ENCODE measurements around the gene RAB33B.

Gene RAB33B

DNA sequence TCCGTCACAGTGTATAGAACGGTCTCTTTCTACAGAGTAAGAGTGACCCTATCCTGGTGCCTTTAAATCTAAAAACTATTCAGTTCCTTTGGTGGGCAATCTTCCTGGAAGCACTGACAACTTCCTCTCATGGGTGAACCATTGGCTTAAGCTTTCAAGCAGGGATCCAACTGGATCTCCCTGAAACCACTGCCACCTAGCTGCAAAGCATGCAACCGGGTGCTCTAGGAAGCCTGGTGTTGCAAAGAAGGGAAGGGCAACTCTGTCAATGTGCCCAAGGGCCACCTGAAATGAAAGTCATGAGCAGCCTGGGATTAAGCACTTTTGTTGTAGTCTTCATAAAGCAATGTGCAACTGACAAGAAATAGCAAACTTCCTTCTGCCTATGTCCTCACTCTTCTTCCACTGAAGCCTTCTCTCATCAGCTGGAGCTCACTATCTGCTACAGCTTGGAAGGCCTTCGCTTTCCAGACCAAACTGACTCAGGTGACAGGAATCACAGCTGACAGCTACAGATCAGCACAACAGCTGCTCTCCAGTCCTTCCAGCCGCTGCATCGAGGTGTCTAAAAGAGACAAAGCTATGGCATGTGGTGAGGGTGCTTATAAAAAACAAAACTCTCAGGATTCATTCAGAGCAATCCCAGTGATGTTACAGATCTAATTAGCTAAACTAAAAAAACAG lies 55.9 kb downstream of the RAB33B start:
- no peak for ATAC-seq

DNA sequence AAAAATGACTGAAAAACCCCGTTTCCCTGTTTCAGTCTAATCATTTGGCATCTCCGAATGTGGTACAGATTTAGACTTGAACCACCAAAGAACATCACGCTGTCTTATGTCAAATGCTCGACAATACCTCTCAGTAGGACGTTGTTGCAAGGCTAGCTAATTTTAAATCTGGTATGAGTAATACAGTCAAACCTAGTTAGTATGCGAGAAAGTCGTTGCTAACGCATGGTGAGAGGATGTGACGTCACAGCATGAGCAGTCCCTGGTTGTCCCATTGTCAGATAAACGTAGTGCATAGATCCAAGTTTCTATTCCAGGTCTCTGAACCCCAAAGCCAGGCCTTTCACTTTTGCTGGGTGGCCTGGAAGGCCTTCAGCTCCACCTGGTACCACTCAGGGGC lies 57.4 kb downstream of the RAB33B start:
- peak; percentile 60 to 84 for ATAC-seq

DNA sequence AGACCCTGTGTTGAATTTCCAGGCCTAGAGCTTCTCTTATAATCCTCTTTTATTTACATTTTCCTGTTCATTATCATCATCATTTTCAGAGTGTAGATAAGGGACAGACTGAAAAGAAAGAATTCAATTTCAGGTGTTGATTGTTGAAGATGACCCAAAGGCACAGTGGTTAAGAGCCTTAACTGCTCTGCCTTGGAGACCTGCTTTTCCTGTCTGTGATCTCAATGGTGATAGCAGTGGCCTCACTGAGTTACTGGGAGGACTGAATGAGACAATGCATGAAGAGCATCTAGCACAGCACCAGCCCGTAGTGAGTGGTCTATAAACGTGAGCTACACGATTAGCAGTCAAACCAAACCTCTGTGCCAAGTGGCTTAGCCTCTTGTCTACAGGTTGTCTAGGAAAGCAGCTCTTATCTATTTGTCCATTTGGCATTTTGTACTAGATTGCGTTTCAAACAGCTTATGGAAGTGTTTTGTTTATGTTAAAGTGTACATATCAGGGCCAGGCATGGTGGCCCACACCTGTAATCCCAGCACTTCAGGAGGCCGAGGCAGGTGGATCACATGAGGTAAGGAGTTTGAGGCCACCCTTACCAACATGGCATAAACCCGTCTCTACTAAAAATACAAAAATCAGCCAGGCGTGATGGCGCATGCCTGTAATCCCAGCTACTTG lies 60.6 kb downstream of the RAB33B start:
- ATAC-seq = no peak

DNA sequence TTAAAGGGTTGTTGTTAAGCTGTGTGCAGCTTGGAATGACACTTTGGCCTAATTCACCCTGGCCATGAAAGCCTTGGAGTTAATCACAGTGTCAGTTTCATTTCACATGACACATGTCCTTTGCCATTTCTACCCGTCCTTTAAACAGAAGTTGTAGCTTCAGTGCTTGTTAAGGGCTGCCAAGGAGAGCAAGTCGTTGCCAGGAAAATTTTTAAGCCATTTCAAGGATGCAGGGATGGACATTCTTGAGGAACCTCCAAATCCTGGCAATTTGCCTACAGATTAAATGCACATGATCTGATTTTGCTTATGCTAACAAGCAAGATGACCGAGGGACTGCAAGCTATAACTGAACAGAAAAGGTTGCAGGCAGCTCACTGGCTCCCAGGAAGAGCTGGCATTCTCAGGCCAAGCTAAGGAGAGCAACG lies 61.6 kb downstream of the RAB33B start:
- ATAC-seq = no peak

DNA sequence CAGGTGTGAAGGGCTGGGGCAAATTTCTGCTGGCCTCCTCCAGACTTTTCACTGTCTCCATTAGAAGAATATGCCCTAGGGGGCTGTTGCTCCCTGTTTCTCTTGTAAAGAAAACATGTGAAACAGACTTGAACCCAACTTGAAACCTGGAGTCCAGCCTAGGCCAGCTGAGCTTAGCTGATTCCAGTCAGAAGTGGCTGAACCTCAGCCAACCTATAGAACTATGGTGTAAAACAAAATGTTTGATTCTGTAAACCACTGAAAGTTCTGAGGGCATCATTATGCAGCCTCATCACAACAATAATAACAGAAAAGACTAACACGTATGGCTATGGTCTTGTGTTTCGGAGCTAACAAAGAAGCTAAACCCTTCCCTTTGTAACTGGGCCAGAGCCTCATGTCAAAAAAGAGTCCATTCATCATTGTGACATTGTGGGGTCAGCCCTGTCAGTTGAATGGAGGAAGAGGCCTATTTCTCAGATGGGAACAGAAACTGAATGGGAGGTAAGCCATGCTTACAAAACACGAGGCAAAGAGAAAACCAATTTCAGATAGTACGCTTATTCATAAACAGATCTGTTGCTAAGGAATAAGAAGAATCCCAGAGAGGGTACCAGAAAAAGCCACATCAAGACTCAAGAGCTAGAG lies 68.0 kb downstream of the RAB33B start:
- no peak for ATAC-seq

DNA sequence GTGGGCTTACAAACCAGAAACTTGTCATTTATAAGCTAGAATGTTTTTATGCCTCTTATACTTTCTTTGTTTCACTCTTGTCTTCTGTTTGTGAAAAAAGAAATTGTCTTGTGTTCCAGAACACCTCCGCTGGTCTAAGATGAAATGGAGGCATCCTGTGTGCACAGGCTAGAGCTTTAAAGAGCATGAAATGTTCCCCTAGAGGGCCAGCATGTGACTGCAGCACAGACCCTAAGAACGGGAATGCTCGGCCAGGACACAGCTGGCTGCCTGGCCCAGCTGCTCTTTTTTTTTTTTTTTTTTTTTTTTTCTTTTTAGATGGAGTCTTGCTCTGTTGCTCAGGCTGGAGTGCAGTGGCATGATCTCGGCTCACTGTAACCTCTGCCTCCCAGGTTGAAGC lies 68.5 kb downstream of the RAB33B start:
- no peak for ATAC-seq

DNA sequence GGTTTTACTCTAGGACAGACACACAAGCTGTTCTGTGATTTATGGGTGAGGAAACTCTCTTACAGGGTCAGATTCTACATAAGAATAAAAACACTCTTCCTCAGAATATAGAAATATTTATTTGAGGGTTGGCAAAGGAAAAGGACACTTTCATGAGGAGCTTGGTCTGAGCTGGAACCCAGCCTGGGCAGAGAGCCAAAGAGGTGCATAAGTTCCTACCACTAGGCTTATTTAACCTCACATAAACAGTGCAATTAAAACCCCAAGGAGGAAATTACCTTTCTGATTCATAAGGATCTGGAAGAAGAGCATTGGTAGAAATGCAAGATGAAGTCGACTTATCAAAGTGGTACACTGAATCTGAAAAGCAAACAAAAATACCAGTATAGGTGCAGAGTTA lies 69.2 kb downstream of the RAB33B start:
- ATAC-seq = no peak

DNA sequence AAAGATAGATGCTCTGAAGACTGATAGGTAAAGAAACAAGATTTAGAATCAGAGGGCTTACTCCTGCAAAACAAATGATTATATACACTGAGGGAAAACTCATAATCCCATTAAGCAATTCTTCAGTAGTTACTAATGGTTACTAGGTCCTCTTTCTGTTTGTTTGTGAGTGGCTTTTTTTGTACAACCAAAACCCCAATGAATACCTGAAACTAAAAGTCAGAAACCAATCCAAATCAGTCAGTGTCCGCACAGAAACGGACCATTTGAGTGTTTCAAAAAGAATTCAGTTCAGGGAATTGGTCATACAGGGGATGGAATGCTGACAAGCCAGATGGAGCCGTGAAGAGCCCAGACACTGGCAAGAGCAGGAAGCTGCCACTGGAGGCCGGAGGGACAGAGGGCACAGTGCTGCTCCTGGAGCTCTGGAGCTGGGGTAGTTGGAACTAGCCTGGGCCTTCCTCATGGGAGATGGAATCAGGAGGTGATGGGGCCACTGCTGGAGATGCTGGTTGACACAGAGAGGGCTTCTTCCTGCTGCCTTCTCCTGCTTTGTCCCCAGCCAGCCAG lies 70.2 kb downstream of the RAB33B start:
- no peak for ATAC-seq

DNA sequence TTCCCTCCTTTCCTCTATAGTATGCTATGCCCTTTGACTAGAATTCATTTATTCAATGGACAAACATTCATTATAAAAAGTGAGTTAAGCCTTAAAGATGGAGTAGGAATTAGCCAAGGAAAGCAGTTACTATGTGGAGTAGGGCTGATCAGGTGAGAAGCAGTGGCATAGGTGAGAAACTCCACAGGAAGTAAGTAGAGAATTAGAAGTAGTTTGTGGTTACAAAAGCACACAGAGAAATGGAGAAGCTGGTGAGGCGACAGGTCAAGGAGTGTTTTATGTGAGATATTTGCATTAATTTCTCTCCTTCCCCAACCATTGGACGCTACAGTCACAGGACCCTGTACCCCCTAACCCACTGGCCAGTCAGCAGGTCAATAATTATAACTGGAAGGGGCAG lies 71.5 kb downstream of the RAB33B start:
- no peak for ATAC-seq
